Sigmoid colon (tissue), 7 donors: Measurements from ENCODE around the gene BAIAP3. TPM values are rescaled to one million over a fixed set of nuclear protein-coding genes. Genes with fewer than 3 reads are reported as not detected.

Experiments used
- DNase-seq: peaks from one replicate; pipeline ENCODE4 v3.0.0-alpha.2; 2019
- H3K27ac ChIP-seq, 4 donors: fragments of 200-600 bp; sonication (generic); one replicate each; pipeline ENCODE4 v1.5.1; 2016 to 2019; ENCODE audit warnings: mild to moderate bottlenecking in 1 of 4
- H3K27me3 ChIP-seq, 3 donors: fragments of 200-600 bp; sonication (generic); one replicate each; pipeline ENCODE4 v1.5.1; 2019; ENCODE audit warnings: mild to moderate bottlenecking in 1 of 3
- H3K36me3 ChIP-seq, 4 donors: fragments of 200-600 bp; sonication (generic); one replicate each; pipeline ENCODE4 v1.5.1; 2016 to 2019
- H3K4me1 ChIP-seq, 4 donors: fragments of 200-600 bp; sonication (generic); one replicate each; pipeline ENCODE4 v1.5.1; 2017 to 2019
- H3K4me3 ChIP-seq, 4 donors: fragments of 200-600 bp; sonication (generic); one replicate each; pipeline ENCODE4 v1.5.1; 2017 to 2019; ENCODE audit warnings: mild to moderate bottlenecking in 2 of 4, moderate library complexity in 1 of 4
- H3K9me3 ChIP-seq, 4 donors: fragments of 200-600 bp in 3 of 4; sonication (generic) in 3 of 4; one replicate each; pipeline versions ENCODE4 v1.5.1 to v1.6.1; 2013 to 2019
- CTCF ChIP-seq, 4 experiments: fragments of 450-650 bp in 3 of 4; fragments of 200-600 bp in 1 of 4; IDR thresholded peaks; one replicate each; pipeline ENCODE4 v1.5.1; 2016 to 2019; ENCODE audit warnings: antibody characterized with exemption in 4 of 4, mild to moderate bottlenecking in 3 of 4, moderate library complexity in 2 of 4
- EP300 ChIP-seq, 4 donors: sonication (generic); formaldehyde crosslinking; IDR thresholded peaks; one replicate each; pipeline ENCODE4 v1.6.1; 2017; ENCODE audit warnings: antibody characterized with exemption in 4 of 4
- POLR2A ChIP-seq, 2 donors: fragments of 450-650 bp; IDR thresholded peaks; one replicate each; pipeline ENCODE4 v1.6.1; 2016; ENCODE audit warnings: antibody characterized with exemption in 2 of 2, mild to moderate bottlenecking in 2 of 2, moderate library complexity in 2 of 2
- POLR2AphosphoS5 ChIP-seq, 4 donors: sonication (generic); formaldehyde crosslinking; IDR thresholded peaks; one replicate each; pipeline ENCODE4 v1.6.1; 2017; ENCODE audit warnings: antibody characterized with exemption in 4 of 4
- WGBS, 2 donors: extraction: QIAGEN DNeasy Blood & Tissue Kit; methylation state at CpG; one replicate each; pipeline ENCODE4 v1.1.7; 2013; 5-methylcytosine and 5-hydroxymethylcytosine counted together
- intact Hi-C: fragments of 100-400 bp; cut with DNase I; formaldehyde crosslinking; loops from one replicate; pipeline ENCODE4 v1.15.1; 2023
- polyA plus RNA-seq, 3 donors: library from polyadenylated mRNA; stranded (reverse); fragments of 200-250 nt; gene quantifications; one replicate each; pipeline ENCODE4 v1.2.3, GENCODE V29; 2013
- total RNA-seq, 4 donors: library from RNA; depleted of rRNA; stranded (reverse); fragments of >200 nt; gene quantifications; one replicate each; pipeline ENCODE4 v1.1.0, GENCODE V29; 2016
- donor health status: healthy with polysubstance abuse.
- donor health status: Bipolar disorder and iron deficiency.
- donor health status: healthy.

BAIAP3 gene
- total and polyA plus RNA-seq, 7 donors = 0.60 to 5.5 (median 1.7) TPM; not detected in 1

GRCh38 chr16:1322407-1322806 lies 11.0 kb upstream of the BAIAP3 start:
- Histone ChIP-seq H3K4me1 (no peaks in the 10 kb centered on the region), H3K27me3 (no peaks in the 10 kb centered on the region), H3K9me3 (no peaks in the 10 kb centered on the region), H3K27ac (no peak overlapping the region), H3K4me3 (no peak overlapping the region), H3K36me3 (peaks cover 53 to 92% (median 64%) of the 10 kb centered on the region in 4 donors)
- no peak for DNase-seq
- TF ChIP-seq EP300 (IDR thresholded peaks at IDR 0.05) = no peak
- TF ChIP-seq POLR2A (IDR thresholded peaks at IDR 0.05) = no peak
- TF ChIP-seq POLR2AphosphoS5 (IDR thresholded peaks at IDR 0.05) = no peak
- TF ChIP-seq CTCF (IDR thresholded peaks at IDR 0.05) = no peak
- WGBS, 2 donors = 93 to 96% methylated on average over 8 of the region's 8 CpGs
- intact Hi-C loops = no loop called here

DNA sequence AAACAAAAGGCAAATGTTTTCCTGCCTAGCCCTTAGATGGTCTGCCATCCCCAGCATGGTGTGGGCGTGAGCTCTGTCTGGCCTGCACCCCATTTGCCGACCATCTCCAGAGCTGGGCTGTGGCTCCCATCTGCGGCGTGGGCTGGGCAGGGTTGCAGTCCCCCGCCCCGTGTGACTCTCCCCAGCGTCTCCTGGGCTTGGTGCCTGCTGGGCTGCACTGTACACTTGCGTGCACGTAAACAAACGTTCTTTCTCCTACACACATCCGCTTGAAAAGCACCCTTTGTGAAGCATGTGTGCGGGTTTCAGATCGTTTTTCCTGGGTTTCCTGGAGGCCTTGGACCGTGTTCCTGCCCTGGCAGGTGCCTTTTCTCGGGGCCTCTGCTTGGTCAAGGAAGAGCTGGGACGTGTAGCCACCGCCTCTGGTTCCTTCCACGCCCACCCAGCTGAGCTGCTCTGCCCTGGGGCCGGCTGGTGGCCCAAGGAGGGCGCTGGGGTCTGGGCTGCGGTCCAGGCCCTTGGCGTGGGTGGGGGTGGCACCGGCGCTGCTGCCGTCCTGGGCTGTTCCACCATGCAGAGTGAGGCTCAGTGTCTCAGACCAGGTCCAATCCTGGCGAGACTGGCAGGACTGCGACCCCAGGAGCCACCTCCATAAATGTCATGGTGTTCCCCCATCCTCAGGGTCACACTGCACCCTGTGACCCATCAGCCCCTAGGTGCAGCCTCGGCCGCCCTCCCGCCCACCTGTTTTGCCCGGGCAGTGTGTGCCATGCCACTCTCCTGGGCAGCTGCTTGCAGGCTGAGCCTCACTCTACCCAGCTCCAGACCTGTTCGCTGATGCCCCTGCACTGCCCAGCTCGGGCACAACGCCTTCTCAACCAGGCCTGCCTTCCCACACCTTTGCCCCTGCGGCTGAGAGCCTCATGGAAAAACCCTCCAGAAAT lies 9.9 kb upstream of the BAIAP3 start:
- H3K36me3 ChIP-seq = peaks cover 44 to 84% (median 53%) of the 10 kb centered on the region in 4 donors
- intact Hi-C loops = no loop called here
- WGBS, 2 donors = 83 to 88% methylated on average over 35 of the region's 35 CpGs

GRCh38 chr16:1324286-1324826 lies 9.1 kb upstream of the BAIAP3 start:
- Histone ChIP-seq H3K4me1 (no peaks in the 10 kb centered on the region), H3K9me3 (no peaks in the 10 kb centered on the region), H3K36me3 (peaks cover 36 to 76% (median 45%) of the 10 kb centered on the region in 4 donors), H3K4me3 (no peak overlapping the region), H3K27ac (no peak overlapping the region), H3K27me3 (no peaks in the 10 kb centered on the region)
- intact Hi-C loops = no loop called here
- no peak for DNase-seq
- WGBS, 2 donors = 85 to 87% methylated on average over 22 of the region's 22 CpGs
- no peak for TF ChIP-seq POLR2A (IDR thresholded peaks at IDR 0.05)
- TF ChIP-seq POLR2AphosphoS5 (IDR thresholded peaks at IDR 0.05) = no peak
- TF ChIP-seq CTCF (IDR thresholded peaks at IDR 0.05) = no peak
- no peak for TF ChIP-seq EP300 (IDR thresholded peaks at IDR 0.05)

More for the DNA sequence above, 9.9 kb upstream of the BAIAP3 start:
- TF ChIP-seq EP300 (IDR thresholded peaks at IDR 0.05) (no peak), POLR2A (IDR thresholded peaks at IDR 0.05) (no peak), POLR2AphosphoS5 (IDR thresholded peaks at IDR 0.05) (no peak), CTCF (IDR thresholded peaks at IDR 0.05) (no peak)
- no peak overlapping the region for H3K27ac ChIP-seq
- H3K4me3 ChIP-seq = no peak overlapping the region
- no peaks in the 10 kb centered on the region for H3K9me3 ChIP-seq
- H3K27me3 ChIP-seq = no peaks in the 10 kb centered on the region
- DNase-seq = no peak
- H3K4me1 ChIP-seq = no peaks in the 10 kb centered on the region

DNA sequence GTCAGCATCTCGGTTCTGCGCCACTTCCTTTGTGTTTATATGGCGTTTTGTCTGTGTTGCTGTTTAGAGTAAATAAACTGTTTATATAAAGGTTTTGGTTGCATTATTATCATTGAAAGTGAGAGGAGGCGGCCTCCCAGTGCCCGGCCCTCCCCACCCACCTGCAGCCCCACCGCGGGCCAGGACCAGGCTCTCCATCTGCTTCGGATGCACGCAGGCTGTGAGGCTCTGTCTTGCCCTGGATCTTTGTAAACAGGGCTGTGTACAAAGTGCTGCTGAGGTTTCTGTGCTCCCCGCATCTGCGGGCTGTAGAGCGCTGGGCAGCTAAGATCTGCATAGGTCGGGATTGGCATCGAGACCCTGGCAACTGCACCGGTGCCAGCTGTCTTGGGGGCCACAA lies 8.2 kb upstream of the BAIAP3 start:
- Histone ChIP-seq H3K27me3 (no peaks in the 10 kb centered on the region), H3K4me1 (no peaks in the 10 kb centered on the region), H3K36me3 (peaks cover 27 to 67% (median 36%) of the 10 kb centered on the region in 4 donors), H3K4me3 (no peak overlapping the region), H3K9me3 (no peaks in the 10 kb centered on the region), H3K27ac (no peak overlapping the region)
- WGBS, 2 donors = 88 to 90% methylated on average over 15 of the region's 15 CpGs
- TF ChIP-seq EP300 (IDR thresholded peaks at IDR 0.05) (no peak), POLR2A (IDR thresholded peaks at IDR 0.05) (no peak), POLR2AphosphoS5 (IDR thresholded peaks at IDR 0.05) (no peak), CTCF (IDR thresholded peaks at IDR 0.05) (no peak)
- DNase-seq = no peak
- intact Hi-C loops = no loop called here
